ENCODE measurements around the gene TBC1D25.

DNA sequence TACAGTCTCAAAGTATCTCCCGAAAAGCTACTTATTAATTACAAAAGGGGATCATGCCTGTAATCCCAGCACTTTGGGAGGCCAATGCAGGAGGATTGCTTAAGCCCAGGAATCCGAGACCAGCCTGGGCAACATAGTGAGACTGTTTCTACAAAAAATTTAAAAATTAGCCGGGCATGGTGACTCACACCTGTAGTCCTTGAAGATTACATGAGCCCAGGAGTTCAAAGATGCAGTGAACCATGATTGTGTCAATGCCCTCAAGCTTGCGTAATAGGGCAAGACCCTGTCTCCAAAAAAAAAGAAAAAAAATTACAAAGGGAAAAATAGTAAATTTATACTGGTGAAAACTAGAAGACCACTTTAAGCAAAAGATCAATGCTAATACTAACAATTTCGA lies 34.0 kb upstream of the TBC1D25 start:
- TF ChIP-seq POLR2AphosphoS5 (IDR thresholded peaks at IDR 0.05): no peak
- TF ChIP-seq, protein P1, sequence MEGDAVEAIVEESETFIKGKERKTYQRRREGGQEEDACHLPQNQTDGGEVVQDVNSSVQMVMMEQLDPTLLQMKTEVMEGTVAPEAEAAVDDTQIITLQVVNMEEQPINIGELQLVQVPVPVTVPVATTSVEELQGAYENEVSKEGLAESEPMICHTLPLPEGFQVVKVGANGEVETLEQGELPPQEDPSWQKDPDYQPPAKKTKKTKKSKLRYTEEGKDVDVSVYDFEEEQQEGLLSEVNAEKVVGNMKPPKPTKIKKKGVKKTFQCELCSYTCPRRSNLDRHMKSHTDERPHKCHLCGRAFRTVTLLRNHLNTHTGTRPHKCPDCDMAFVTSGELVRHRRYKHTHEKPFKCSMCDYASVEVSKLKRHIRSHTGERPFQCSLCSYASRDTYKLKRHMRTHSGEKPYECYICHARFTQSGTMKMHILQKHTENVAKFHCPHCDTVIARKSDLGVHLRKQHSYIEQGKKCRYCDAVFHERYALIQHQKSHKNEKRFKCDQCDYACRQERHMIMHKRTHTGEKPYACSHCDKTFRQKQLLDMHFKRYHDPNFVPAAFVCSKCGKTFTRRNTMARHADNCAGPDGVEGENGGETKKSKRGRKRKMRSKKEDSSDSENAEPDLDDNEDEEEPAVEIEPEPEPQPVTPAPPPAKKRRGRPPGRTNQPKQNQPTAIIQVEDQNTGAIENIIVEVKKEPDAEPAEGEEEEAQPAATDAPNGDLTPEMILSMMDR (IDR thresholded peaks at IDR 0.05): no peak
- TF ChIP-seq POLR2A (IDR thresholded peaks at IDR 0.05): no peak

Data from breast epithelium (tissue), 3 donors.